A172 (cell line): ENCODE results near the gene MRPL20. TPM values are rescaled to one million over a fixed set of nuclear protein-coding genes. Genes with fewer than 3 reads are reported as not detected.
A peak's percentile ranks its signal among the peaks of the same experiment; 100 is the strongest.

Experiments used
- DNase-seq: peaks from one replicate; pipeline ENCODE4 v3.0.0-alpha.2; 2015; ENCODE audit warnings: low spot score
- total RNA-seq: library from RNA; depleted of rRNA; stranded (reverse); fragments of >200 nt; shearing (Covaris generic); gene quantifications from 2 replicates; pipeline ENCODE4 v1.2.3, GENCODE V29; 2014

The MRPL20 gene
- total RNA-seq, 1 experiment from 2014 or later: 151 TPM

DNA sequence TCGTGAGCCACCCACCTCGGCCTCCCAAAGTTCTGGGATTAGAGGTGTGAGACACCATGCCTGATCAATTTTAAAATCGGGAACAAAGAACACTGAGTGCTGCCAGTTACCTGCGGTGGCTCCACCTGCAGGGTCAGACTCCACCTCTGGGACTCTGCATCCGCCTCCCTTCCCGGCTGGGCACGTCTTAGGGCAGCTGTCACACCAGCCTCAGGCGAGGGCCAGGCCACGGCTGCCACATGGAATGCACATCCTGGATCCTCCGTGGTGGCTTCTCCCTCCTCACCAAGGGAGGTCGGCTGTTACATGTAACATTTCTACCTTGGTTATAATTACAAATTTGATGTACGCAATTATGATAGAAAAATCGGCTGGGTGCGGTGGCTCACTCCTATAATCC lies 42.8 kb downstream of the MRPL20 start:
- DNase-seq: no peak

DNA sequence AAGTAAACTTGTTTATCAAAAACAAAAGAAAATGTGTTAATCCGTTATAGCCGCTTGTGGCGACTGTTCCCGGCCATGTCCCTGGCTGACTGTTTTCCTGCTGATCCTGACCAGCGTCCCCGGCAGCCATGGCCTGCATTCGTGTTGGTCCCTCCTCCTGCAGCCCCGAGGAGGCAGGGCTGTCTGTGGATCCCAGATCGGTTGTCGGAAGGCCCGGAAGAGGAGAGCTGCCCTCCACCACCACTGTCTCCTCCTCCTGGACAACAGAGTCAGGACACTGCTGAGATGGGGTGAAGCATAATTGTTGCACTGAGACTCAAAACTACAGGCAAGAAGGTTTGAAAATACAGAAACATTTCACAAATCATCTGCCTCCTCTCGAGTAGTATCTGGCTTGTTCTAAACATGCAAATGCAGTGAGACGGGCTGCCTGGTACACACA lies 45.1 kb downstream of the MRPL20 start:
- peak; percentile 38 for DNase-seq

DNA sequence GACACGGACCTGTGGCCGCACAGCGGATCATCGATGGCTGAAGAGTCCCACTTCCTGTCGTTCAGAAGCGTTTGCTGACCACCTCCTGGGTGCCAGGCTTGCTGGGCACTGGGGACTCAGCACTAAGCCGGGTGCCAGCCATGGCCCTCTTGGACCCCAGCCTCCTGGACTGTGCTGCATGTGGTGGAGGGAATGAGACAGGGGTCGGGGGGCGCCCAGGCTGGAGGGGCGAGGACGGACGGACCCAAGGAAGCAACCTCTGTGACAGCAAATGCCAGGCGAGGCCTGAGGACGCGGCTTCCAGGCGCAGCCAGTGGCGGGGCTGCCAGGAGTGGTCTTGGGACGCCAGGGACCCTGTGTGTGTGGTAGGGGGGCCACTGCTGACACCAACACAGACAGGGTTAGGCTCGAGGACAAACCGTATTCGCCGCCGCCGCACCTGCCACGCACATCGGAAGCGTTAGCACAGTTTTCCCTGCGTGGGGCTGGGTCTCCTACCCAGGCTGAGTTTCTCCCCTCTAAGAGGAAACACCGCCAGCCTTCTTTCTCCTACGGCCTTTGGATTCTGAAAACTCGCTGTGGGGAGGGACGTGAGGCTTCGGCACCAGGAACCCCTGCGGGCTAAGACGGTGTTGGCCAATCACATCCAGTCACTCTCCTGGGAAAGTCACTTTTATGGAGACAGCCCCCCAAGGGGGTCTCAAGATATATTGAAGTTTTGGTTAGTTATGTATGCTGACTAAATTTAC lies 45.7 kb downstream of the MRPL20 start:
- DNase-seq: no peak

DNA sequence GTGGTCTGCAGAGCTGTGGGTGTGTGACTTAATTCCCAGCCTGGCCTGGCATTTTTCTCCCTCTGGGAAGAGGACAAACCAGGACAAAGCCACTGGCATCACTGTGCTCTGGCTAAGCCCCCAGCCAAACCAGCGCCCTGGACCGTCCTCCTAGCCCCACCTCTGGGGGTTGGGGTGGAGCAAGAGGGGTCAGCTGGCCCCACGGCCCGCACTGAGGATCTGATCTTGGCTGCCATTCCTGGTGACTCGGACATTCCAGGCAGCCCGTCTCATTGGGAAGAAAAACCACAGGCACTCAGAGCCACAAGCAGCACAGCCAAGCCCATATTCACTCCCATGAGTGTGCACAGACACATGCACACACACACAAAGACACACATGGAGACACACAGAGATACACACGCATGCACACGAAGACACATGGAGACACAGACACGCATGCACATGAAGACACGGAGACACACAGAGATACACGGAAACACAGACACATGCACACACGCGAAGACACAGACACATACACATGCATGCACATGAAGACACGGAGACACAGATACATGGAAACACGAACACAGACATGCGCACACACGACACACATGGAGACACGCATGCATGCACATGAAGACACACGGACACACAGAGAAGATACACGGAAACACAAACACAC lies 46.5 kb downstream of the MRPL20 start:
- peak; percentile 90 for DNase-seq

DNA sequence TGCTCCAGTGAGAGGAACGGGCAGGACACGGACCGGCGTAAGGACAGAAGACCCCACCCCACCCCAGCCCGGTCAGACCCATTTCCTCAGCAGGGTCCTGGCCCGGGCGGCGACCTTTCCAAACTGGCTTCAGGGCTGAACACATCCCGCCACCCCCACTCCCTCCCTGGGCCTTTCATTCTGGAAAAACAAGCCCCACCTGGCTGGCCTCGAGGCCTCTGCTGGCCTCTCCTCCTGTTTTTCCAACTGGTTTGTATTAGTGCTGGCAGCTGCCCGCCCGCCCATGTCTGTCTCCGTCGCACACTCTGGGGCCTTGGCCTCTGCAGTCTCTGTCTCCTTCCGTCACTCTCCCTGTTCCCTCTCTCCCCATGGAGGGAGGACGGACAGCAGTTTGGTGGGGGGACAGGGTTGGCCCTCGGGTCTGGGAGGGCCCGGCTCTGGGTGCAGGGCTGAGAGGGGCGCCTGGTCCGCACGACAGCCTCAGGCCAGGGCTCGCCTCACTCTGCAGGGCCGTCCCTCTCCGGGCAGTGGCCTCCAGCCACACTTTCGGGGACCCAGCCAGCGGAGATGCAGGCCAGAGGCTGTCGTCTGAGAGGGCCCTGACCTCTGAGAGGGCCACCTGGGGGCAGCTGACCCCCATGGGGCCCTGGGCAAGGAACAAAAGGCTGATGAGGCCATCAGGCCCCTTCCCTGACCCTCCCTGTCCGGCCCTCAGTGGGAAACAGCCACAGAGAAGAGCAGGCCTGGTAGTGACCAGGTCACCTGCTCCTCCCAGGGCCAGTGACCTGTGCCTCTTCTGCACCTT lies 47.2 kb downstream of the MRPL20 start:
- no peak for DNase-seq

DNA sequence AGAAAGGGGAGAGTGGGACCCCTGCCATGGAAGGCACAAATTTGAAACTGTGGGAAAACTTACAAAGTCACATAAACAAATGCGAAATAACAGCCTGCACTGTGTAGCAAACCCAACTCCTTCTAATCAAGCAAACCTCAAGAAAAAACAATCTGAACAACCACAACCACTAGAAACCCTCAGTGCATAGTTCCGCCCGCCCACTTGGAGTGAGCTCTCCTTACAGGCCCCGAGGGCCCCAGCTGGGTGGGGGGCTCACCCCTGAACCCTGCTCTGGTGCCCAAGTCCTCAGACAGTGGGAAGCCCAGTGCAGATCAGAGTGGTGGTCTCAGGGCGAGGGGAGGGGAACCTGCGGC lies 47.8 kb downstream of the MRPL20 start:
- DNase-seq: no peak

DNA sequence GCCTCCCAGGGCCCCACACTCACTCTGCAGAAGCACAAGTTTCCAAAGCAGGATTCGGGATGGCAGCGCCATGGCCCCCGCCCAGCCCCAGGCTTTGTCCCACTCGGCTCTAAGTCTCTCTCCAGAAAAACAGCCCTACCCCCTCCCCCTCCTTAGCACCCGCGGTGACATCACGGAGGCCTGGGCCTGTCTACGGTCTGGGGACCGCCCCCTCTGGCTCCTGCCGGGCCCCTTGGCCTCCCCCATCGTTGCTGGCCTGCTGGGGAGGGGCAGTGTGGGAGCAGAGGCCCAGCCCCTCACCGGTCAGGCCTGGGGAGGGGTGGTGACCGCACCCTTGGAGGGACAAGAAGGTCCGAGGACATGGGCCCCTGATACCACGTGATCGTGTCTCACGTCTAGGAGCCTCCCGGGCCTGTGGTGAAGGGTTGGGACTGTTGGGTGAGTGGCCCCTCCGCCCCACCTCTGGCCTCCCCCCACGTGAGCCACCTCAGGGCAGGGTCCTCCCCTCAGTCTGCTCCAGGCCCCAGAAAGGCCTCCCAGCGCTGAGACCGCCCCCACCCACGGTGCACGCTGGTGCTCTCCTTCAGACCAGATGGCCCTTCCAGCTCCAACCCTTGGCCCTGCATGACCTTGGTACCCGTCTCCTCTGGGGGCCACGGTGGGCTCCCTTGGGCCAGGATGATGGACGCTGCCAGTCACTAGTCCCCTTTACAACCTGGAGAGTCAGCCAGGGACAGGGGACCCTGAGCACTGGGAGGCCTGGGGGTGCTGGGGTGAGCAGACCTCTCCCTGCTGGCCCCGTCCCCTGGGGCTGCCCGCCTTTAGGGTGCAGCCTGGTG lies 48.4 kb downstream of the MRPL20 start, which contains the start of gene MXRA8:
Gene MXRA8, minus strand, starts transcription at position 123 of the 839 bp plus-strand sequence. Its CDS starts 51 bp downstream, at position 72.
- DNase-seq: no peak

DNA sequence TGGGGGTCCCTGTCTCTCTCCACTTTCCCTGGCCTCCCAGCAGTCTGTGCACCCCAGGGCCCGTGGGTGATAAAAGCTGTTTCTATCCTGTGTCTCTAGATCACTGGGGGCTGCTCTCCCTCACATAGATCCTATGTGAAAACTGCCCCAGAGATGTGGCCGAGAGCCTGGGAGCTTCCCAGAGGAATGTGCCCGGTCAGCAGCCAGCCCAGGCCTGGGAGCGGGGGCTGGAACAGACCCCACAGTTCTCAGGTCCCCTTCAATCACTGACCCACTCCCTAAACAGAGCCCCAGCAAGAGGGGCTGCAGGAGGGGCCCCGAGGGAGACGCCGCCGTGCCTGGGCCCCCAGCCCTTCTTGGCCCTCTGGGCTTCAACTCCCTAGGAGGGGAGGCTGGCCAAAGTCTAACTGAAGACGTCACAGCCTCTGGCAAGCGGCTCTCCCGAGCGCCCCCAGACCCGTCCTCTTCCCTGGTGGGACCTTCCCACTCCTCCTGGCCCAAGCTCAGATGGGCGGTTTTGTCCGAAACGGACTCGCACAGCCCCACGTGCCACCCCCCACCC lies 49.1 kb downstream of the MRPL20 start:
- no peak for DNase-seq

DNA sequence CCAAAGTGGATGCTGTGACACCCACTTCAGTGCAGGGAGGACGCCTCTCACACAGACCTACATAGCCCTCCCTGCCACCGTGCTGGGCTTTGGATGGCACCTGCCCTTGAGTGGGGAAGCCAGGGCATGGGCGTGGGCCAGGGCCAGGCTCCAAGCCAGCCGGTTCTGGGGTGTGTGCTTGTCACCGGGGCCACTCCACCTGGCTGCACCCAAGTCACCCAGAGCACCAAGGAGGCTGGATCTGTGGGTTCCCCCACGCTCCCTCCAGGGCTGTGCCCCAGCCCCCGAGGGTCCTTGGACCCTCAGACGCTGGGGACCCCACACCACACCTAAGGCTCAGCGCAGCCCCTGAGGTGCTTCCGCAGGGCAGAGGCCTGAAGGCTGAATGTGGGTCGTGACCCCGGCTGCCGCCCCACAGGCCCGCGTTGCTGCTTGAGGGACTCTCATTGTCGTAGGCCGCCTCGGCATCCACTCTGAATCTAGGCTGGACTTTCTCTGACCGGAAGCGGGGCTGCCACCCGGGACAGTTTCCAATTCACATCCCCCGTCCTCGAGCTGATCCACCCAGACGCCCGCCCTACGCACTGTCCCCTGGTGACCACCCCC lies 50.2 kb downstream of the MRPL20 start:
- DNase-seq: no peak

DNA sequence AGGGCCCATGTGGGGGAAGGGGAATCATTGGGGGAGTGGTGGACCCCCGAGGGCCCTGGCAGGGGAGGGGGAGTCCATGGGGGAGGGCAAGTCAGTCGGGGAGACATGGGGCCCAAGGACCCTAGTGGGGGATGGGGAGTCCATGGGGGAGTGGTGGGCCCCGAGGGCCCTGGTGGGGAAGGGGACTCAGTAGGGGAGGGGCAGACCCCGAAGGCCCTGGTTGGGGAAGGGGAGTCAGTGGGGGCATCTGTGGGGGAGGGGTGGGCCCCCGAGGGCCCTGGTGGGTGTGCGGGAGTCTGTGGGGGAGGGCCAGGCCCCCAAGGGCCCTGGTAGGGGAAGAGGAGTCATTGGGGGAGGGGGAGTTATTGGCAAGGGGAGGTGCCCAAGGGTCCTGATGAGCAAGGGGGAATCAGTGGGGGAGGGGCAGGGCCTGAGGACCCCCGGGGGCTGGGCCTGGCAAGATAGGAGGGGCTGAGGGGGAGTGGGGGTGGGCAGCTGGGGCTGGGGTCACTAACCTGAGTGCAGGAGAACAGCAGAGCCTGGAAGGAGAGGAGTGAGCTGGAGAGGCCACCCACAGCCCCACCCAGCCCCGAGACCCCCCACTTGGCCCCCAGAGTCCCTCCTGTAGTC lies 50.8 kb downstream of the MRPL20 start:
- DNase-seq: no peak

DNA sequence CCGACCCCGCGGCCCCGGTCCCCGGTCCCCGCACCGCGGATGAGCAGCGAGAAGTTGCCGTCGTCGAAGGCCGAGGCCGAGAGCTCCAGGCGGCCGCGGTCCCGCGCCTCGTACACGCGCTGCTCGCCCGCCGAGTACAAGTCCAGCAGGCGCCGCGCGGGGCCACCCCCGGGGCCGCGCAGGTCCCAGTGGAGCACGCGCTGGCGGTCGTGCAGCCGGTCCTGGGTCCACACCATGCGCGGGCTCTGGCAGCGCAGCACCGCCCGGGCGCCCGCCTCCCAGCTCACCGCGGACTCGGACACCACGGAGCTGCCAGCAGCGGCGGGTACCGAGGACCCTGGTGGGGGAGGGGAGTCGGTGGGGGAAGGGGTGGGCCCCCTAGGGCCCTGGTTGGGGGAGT lies 51.7 kb downstream of the MRPL20 start:
- DNase-seq: no peak

DNA sequence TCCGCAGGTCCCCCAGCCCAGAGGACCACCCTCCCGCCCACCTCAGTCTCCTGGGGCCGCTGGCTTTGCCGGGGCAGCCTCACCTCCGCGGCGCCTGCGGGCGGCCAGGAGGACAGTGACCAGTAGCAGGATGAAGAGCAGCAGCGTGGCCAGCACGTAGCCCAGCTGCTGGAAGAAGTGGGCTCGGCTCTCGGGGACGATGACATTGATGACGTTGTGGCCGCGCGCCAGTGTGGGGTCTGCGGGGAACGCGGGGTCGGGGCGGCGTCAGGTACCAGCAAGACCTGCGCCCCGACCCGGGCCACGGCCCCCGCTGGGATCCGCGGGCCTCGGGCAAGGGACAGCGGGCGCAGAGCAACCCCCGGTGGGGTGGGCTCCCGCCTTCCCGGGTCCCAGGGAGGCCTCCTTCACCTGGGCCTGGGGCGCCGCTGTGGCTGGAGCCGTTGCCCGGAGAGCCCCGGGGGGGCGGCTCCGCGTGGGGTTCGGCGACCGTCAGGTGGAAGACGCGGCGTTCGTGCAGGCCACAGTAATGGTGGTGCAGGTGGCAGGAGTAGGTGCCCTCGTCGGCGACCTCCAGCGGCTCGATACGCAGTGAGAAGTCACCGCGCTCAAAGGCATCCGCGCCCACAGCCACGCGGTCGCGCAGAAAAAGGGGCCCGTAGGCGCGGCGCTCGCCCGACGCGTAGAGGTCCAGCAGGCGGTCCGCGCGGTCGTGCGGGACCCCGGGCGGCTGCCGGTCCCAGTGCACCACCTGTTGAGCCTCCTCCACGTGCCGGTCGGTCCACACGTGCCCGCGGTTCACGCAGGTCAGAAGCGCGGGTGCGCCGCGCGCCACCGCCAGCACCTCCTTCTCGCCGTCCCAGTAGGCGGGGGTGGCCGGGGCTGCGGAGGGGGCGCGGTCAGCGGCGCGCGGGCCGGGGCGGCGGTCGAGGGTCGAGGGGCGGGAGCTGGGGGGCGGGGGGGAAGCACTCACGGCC lies 52.5 kb downstream of the MRPL20 start:
- no peak for DNase-seq

DNA sequence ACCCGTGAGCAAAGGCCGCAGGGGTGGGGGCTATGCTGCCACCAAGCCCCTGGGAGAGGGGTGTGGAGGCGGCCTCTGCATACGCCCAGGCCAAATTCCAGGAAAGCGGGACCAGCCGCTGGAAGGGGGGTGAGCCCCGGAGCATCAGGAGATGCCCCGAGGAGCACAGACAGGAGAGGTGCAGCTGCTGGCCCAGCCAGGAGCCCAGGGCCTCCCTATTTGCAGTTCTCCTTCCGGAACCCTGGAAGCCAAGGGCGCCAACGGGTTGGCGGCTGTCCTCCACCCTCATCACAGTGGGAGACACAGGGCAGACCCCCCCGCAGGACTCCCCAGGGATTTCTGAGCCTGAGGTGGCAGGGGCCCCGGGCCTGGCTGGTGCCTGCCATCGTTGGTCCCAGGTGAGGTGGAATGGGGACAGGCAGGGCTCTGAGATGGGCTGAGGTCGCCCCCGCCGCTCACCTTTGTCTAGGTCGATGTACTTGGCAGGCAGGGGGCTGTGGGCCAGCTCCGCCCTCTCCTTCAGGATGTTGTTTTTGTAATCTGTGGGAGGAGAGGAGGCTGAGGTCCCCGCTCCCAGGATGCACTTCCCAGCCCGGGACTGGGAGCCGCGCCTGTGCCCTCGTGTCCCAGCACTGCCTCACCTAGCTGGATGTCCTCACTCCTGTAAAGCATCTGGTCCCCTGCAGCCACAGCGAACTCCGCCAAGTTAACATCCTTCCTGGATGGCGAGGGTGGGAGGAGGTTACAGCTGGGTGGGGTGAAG lies 53.5 kb downstream of the MRPL20 start:
- no peak for DNase-seq

DNA sequence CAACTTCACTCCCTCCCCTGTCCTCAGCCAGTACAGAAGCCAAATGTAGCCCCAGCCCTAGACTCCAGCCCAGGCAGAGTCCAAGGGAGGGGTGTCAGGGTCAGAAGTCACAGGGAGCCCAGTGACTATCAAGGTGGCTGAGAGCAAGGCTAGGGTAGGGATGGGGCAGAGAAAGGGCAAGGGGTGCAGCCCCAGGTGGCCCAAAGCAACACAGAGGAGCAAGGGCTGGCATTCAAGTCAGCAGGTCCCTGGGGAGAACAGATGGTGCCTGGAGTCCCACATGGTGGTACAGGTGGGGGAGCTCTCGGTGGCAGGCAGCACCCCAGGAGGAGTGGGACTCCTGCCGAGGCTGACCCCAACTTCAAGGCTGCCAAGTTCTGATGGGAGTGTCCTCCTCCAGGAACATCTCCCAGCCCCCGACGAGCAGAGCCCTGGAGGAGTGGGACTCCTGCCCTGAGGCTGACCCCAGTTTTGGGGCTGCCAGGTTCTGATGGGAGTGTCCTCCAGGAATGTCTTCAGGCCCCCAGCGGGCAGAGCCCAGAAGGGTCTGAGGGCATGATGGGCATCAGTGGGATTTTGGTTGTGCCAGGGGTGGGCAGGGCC lies 54.2 kb downstream of the MRPL20 start:
- DNase-seq: no peak
